ENCODE results near the gene MED12.
A peak's percentile ranks its signal among the peaks of the same experiment; 100 is the strongest.

The MED12 gene

DNA sequence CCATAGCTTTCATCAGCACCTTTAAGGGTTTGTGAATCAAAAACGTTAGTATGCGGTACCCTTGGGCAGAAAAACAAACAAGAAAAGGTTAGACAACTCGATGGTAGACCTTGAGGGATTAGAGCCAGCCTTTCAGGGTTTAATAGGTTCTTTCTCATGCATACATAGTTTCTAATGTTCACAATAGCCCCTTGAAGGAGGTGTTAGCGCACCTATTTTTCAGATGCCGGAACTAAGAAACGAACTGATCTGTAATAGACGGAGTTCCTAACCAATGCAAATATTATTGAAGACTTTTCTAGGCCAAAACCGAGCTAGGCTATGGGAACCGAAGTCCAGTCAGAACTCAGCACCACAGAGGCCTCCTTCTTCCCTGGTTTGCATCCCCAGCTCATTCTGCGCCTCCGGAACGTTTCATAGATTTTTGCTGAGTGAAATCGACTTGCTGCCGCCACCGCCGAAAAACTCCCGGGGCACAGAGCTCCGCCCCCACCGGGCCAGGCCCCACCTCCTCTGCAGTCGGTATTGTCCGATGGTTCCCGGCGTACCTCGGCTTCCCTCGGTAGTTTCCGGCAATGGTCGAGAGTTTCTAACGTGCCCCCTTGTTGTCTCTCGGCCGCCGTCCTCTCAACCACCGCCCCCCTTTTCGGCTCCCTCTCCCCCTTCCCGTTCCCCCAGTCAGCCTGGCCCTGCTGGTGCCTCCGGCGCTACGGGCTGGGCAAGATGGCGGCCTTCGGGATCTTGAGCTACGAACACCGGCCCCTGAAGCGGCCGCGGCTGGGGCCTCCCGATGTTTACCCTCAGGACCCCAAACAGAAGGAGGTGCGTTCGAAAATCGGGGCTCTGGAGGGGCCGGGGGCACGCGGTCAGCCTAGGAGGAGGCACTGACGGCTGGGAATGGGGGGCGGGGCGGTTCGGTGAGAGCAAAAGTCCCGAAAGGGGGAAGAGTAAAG is at the start of gene MED12:
Gene MED12 (plus strand): TSS at position 565 of the 953 bp plus-strand sequence. CDS start 159 bp downstream, at position 724.
- H3K27ac ChIP-seq = peak within 1 kb of the TSS; percentile 46 to 94 (median 89)
- H3K4me3 ChIP-seq = peak within 1 kb of the TSS; percentile 46 to 64 (median 55)

DNA sequence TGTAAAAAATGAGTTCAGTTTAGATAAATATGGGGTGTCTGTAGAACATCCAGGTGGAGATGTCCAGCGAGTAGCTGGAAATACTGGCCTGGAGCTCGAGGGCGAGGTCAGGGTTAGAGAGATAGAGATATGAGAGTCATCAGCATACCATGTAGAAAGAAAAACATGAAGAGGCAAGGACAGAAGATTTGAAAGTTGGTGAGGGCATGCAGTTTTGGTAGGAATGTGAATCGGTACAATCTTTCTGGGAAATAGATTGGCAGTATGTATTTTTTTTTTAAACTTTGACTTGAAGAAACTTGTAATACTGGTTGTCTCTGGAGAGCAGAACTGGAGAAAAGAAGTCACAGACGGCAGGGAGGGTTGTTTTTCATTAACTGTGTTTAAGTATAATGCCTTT is 47.9 kb upstream of the MED12 start:
- Histone ChIP-seq H3K27ac (no peak overlapping the region), H3K4me3 (no peak overlapping the region)

DNA sequence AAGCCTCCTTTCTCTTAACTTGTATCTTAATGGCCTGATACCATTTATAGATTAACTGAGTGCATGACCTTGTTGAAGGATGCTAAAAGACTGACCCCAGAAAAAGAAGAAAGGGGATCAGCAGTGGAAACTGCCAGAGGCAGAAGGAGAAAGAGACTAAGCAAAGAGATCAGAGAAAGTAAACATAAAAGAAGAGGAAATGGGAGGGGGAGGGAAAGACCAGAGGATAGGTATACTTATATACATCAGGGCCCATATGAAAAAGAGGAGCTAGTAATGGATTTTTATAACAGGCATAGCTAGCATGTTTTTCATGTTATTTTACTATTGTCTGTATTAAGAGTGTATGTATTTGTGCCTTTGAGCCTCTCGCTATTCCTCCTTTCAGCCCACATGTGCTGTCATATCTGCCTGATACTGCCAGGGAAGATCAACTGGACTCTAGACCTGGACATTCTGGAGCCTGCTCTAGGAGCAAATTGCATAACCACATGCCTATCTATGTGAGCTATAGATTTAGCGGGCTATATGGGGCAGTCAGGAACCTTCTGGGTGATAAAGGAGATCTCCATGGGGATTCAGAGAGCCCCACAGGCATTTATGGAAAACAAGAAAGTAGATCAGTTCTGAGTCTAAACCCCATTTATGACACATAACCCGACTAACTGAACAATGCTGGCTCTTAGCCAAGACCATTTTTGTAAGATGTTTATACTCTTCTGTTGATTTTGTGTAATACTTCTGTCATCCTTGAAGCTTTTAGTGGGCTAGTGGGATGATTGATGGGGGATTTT is 36.9 kb upstream of the MED12 start:
- H3K4me3 ChIP-seq = no peak overlapping the region
- no peak overlapping the region for H3K27ac ChIP-seq

DNA sequence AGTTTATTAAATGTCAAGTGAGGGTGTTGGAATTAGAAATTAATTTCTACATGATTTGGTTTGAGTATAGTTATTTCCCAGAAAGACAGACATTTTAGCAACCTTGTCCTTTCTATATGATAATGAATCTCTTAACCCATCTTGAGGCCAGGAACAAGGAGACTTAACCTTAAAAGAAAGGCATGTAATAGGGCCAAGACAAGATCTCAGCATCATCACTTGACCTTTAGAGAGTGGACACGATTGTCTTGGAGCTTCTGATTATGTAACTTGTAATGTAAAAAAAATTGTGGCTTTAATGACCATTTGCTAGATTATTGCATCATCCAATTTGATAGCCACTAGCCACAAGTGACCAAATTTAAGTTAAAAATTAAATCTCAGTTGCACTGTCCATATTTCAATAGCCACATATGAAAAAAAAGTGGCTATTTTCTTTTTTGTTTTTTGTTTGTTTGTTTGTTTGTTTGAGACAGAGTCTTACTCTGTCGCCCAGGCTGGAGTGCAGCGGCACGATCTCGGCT is 36.2 kb upstream of the MED12 start:
- H3K27ac ChIP-seq = no peak overlapping the region
- no peak overlapping the region for H3K4me3 ChIP-seq

DNA sequence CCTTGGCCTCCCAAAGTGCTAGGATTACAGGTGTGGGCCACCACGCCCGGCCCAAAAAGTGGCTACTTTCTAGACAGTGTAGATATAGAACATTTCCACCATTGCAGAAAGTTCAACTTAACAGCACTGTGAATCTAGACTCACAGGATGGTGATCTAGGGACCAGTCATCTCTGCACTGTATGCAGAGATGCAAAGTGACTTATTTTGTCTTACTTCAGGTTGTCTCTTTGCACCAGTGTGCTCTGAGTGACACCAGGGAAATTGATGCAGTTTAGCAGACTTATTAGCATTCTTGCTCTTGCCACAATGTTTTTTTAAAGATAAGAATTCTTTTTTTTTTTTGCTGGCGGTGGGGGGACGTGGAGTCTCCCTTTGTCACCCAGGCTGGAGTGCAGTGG is 35.6 kb upstream of the MED12 start:
- no peak overlapping the region for H3K27ac ChIP-seq
- no peak overlapping the region for H3K4me3 ChIP-seq

DNA sequence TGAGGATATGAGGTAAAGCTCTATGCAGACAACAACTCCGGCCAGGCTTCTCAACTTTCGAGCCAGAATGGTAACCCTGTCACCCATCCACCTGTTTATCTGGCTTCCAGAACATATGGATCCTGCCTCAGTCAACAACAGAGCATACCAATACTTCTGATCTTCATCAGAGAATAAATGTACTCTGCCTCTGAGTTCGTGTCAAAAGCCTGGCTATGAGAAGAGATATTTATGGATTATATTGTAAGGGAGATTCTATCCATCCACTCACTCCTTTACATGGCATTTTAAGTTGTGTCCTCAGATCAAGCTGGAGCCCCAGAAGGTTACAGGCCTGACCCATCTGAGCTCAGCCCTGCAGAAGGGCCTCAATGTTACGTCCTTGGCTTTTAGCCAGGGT is 32.5 kb upstream of the MED12 start:
- H3K4me3 ChIP-seq = no peak overlapping the region

DNA sequence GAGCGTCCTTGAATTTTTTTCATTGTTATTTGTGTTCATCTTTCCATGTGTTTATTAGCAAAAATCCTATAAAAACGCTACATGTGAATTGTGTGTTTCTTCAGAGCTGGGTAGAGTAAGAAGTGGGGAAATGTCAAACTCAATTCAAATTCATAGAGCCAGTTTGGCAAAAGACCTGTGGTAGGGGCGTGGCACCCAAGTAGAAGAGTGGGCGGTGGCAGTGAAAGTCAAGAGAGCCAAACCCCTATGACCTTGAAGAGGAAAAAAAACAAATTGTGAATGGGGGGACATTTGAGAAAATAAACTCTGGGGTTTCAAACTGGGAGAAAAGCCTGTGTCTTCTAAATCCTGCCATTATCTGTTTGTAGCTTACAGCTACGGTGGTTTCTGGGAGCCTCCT is 27.1 kb upstream of the MED12 start:
- Histone ChIP-seq H3K27ac (no peak overlapping the region), H3K4me3 (no peak overlapping the region)

More for the DNA sequence above, 32.5 kb upstream of the MED12 start:
- H3K27ac ChIP-seq = no peak overlapping the region

DNA sequence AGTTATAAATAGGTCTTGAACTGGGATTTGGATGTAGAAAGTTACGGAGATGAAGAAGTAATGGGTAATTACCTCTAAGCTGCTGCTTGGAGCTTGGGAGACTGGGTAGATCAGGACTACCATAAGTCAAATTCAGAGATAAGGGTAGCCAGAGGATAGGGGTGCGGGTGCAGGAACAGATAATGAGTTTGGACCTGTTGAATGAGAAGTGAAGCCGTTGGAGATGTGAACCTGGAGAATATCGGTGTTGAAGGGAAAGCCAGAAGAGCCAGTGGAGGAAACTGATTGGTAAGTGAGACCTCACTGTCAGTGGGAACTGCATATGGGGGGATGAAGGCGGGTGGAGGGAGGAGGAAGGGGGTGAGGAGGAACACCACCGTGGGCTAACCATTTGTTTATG is 23.4 kb upstream of the MED12 start:
- H3K27ac ChIP-seq = peak overlapping the region in 7 of 21 experiments; percentile 7 to 81 (median 78)
- H3K4me3 ChIP-seq = peak overlapping the region; percentile 40 to 55 (median 48)

DNA sequence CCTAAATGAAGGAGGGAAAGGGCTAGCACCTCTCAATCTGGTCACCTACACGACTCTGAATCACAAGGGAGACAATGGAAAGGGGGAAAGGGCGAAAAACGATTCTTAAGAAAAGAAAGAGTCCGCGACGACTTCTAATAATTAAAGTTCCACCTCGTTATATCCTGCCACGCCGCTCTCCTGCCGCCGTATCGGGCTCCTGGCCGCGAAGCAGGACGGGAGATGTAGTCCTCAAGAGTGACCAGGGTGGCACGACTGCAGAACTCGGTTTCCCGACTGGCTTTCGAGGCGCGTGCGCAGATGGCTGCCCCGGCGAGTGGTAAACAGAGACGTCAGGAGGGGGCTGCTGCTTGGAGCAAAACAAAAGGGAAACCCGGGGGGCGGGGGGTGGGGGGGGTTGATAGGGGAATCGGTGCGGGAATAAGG is 22.8 kb upstream of the MED12 start, which contains the start of gene FOXO4:
Gene FOXO4 (plus strand): TSS at position 297 of the 426 bp plus-strand sequence. CDS start 678 bp downstream, outside the sequence.
- Histone ChIP-seq H3K4me3 (peak within 1 kb of the TSS; percentile 40 to 55 (median 48)), H3K27ac (peak within 1 kb of the TSS in 20 of 21 experiments; percentile 29 to 84 (median 74))

DNA sequence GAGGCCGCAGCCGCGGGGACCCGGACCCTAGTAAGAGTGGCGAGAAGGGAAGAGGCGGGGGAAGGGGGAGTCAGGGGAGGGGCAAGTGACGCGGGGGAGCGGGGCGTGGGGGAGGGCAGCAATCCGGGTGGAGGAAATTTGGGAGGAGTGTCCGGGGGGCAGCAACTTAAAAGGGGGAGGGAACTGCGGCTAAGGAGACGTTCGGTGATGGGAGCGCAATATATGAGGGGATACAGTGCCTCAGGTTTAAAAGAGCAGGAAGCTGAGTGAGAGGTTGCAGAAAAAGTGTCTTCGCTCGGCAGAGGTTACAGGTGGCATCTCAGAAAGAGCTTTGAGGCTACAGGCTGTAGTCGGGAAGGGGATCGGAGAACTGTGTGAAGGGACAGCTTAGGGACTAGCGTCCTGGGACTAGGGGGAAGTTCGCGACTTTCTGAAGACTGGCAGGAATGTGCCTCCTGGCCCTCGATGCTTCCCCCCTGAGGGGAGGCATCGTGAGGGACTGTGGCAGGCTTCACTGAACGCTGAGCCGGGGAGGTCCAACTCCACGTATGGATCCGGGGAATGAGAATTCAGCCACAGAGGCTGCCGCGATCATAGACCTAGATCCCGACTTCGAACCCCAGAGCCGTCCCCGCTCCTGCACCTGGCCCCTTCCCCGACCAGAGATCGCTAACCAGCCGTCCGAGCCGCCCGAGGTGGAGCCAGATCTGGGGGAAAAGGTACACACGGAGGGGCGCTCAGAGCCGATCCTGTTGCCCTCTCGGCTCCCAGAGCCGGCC is 22.2 kb upstream of the MED12 start:
- H3K4me3 ChIP-seq = peak overlapping the region; percentile 40 to 55 (median 48)

DNA sequence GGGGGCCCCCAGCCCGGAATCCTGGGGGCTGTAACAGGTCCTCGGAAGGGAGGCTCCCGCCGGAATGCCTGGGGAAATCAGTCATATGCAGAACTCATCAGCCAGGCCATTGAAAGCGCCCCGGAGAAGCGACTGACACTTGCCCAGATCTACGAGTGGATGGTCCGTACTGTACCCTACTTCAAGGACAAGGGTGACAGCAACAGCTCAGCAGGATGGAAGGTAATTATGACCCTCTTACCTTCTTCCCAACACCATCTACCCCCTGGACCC is 21.7 kb upstream of the MED12 start:
- Histone ChIP-seq H3K27ac (peak overlapping the region in 11 of 21 experiments; percentile 37 to 84 (median 76)), H3K4me3 (peak overlapping the region; percentile 40 to 55 (median 48))

More for the DNA sequence above, 22.2 kb upstream of the MED12 start:
- peak overlapping the region in 20 of 21 experiments; percentile 29 to 84 (median 74) for H3K27ac ChIP-seq

DNA sequence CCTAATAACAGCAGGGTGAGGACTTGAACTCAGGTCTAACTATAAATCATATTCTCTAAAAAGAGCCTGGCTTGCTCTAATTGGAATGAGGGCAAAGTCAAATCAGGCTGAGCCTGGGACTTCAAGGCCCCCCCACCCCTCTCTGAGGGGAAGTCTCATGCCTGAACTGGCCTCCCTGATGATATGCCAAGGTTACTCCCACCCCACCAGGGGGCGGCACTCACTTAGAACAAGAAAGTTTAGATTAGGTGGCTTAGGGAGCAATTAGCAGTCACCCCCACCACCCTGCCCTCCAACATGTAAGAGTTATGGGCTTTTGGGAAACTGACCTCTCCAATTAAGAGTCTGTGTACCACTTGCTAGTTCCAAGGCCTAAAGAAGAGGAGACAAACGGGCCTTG is 20.1 kb upstream of the MED12 start:
- H3K27ac ChIP-seq = no peak overlapping the region

DNA sequence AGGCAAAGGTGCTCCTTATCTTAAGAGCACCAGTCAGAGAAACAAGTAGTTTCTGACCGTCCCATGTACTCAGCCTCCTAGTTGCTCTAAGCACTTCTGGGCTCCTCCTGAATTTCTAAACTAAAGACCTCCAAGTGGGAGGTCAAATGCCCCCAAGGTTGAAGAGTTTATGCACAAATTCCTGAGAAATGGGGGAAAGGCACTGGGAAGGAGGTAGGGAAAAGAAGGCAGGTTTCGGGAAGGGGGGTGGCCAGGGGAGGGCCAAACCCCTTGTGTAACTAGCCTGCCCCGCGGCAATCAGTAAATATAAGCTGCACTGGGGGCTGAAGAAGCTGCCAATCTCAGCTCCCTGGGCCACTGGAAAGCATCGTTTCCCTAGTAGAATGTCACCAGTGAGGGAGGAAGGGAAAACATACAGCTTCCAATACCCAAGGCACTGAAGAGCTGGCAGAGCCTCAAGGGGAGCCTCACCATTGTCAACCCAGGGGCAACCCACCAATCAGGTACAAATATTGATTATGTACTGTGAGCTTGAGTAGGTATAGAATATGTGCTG is 19.4 kb upstream of the MED12 start:
- Histone ChIP-seq H3K4me3 (no peak overlapping the region), H3K27ac (no peak overlapping the region)

More for the DNA sequence above, 20.1 kb upstream of the MED12 start:
- no peak overlapping the region for H3K4me3 ChIP-seq

DNA sequence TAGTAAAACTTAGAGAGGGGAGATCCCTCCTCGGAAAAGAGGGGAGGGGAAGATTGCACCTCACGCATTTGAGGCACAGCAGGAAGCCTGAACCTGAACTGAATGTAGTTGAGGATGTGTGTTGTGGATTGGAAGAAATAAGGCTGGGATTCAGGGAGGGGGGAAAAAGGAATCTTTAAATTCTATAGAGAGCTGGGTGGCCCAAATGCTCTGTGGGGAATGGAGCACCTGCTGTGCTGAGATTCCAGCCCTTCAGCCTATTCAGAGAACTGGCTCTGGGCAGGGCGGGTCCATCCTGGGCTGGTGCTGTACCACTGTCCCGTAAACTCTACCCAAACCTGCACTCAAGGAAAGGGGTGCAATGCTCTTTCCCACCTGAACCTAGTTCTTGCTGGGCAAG is 18.7 kb upstream of the MED12 start:
- H3K4me3 ChIP-seq = no peak overlapping the region
- H3K27ac ChIP-seq = no peak overlapping the region

DNA sequence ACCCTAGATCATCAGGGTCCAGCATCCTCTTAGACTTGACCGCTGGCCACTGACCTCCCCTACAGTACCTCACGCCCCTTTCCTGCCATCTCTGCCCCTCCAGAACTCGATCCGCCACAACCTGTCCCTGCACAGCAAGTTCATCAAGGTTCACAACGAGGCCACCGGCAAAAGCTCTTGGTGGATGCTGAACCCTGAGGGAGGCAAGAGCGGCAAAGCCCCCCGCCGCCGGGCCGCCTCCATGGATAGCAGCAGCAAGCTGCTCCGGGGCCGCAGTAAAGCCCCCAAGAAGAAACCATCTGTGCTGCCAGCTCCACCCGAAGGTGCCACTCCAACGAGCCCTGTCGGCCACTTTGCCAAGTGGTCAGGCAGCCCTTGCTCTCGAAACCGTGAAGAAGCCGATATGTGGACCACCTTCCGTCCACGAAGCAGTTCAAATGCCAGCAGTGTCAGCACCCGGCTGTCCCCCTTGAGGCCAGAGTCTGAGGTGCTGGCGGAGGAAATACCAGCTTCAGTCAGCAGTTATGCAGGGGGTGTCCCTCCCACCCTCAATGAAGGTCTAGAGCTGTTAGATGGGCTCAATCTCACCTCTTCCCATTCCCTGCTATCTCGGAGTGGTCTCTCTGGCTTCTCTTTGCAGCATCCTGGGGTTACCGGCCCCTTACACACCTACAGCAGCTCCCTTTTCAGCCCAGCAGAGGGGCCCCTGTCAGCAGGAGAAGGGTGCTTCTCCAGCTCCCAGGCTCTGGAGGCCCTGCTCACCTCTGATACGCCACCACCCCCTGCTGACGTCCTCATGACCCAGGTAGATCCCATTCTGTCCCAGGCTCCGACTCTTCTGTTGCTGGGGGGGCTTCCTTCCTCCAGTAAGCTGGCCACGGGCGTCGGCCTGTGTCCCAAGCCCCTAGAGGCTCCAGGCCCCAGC is 17.6 kb upstream of the MED12 start:
- Histone ChIP-seq H3K27ac (no peak overlapping the region), H3K4me3 (no peak overlapping the region)

DNA sequence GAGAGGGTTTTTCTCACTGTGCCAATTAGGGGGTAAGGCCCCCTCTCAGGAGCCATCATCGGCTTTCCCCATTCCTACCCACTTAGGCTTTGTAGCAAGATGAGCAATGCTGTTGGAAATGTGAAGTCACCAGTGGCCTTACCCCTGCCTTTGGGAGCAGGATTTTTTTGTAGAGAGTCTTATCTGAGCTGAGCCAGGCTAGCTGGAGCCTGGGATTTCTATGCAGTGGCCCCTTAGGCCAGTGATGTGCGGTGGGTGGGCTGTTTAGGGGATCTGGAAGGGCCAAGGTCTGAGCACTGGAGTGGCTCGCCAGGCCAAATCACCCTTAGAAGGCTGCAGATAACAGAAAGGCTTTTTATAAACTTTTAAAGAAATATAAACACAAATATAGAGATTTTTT is 16.1 kb upstream of the MED12 start:
- peak overlapping the region in 4 of 21 experiments; percentile 49 to 83 (median 63) for H3K27ac ChIP-seq

DNA sequence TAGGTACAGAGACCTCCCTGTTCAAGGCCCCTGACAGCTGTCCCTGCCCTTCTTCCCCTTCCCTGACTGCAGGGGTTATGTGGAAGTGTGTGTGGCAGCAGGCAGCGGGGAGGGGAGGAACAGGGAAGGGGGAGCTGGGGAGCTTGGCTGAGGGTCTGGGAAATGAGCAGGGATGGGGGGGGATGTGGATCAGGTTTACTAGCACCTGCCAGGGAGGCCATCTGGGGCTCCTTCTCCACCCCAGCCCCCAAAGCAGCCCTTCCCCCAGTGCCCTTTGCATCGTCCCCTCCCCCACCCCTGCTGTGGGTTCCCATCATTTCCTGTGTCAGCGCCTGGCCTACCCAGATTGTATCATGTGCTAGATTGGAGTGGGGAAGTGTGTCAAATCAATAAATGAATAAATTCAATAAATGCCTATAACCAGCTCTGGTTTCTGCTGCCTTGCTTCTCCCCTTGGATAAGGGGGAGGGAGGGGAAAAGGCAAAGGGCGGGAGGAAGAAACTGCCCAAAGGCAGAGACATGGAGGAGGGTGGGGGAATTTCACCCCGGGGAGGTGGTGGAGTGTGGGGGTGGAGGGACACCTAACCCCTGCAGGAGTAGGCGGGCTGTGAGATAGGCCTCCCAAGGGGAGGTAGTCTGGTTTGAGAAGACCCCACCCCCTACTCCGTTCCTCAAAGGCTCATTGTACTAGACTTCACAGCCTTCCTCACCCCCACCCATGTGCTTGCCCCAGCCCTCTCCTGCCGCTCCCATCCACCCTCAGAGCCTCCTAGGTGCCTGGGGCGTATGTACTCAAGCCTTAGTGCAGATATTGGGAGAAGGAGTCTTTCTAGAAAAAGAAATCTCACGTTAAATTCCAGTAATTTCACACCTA is 15.0 kb upstream of the MED12 start:
- H3K27ac ChIP-seq = peak overlapping the region in 18 of 21 experiments; percentile 20 to 86 (median 54)
- no peak overlapping the region for H3K4me3 ChIP-seq

More for the DNA sequence above, 16.1 kb upstream of the MED12 start:
- H3K4me3 ChIP-seq = no peak overlapping the region

Data from skin epidermis (tissue), 12 donors.